B cell (primary cell): ENCODE data around the gene ARMC9. TPM values are rescaled to one million over a fixed set of nuclear protein-coding genes. Genes with fewer than 3 reads are reported as not detected.

Experiments used
- ATAC-seq: fragments of 200-7000 bp; cut with Tn5 transposase; one replicate; pipeline ENCODE4 v1.10.0; 2021; ENCODE audit warnings: low read depth, mild to moderate bottlenecking, moderate number of reproducible peaks, moderate library complexity
- CTCF ChIA-PET: fragments of 350-600 bp; sonication (Branson Sonifier 250); formaldehyde crosslinking; loops from one replicate; lab custom pipeline; 2021; ENCODE audit warnings: antibody characterized with exemption, inconsistent platforms; lab: Charles Lee
- POLR2A ChIA-PET: fragments of 350-600 bp; sonication (Branson Sonifier 250); formaldehyde crosslinking; loops from one replicate; lab custom pipeline; 2021; ENCODE audit warnings: antibody characterized with exemption; lab: Charles Lee
- DNase-seq: peaks from one replicate; pipeline ENCODE4 v3.0.0; 2013
- H2AFZ ChIP-seq: 2 replicates; pipeline ENCODE4 v1.6.1; 2012; ENCODE audit warnings: mild to moderate bottlenecking, low read depth, low read length; ENCODE audit not compliant: insufficient read depth, poor library complexity, severe bottlenecking
- H3K27ac ChIP-seq, 2 donors: 1 replicate in 1 of 2; 2 replicates in 1 of 2; pipeline ENCODE4 v1.5.1; 2012 to 2013; ENCODE audit warnings: low read length in 2 of 2, mild to moderate bottlenecking in 2 of 2, moderate library complexity in 1 of 2
- H3K27me3 ChIP-seq, 4 experiments: fragments of 200-600 bp in 1 of 4; sonication (generic) in 1 of 4; replicated peaks in 1 of 4; 1 replicate in 2 of 4; 2 replicates in 2 of 4; pipeline versions ENCODE4 v1.6.1 to v1.7.0; 2013 to 2016; ENCODE audit warnings: low read length in 3 of 4, mild to moderate bottlenecking in 2 of 4, mixed read lengths in 1 of 4, moderate library complexity in 1 of 4; ENCODE audit not compliant: insufficient read depth in 4 of 4, control insufficient read depth in 3 of 4; ENCODE audit errors: control extremely low read depth in 1 of 4
- H3K36me3 ChIP-seq, 2 experiments: replicated peaks in 1 of 2; 1 replicate in 1 of 2; 2 replicates in 1 of 2; pipeline versions ENCODE4 v1.6.1 to v1.7.1; 2013; ENCODE audit warnings: low read length in 1 of 2; ENCODE audit not compliant: insufficient read depth in 2 of 2, control insufficient read depth in 1 of 2; ENCODE audit errors: control extremely low read depth in 1 of 2, extremely low read depth in 1 of 2
- H3K4me1 ChIP-seq, 2 donors: fragments of 200-600 bp in 1 of 2; sonication (generic) in 1 of 2; 1 replicate in 1 of 2; 2 replicates in 1 of 2; pipeline versions ENCODE4 v1.5.1 to v1.6.1; 2013 to 2017; ENCODE audit warnings: low read length in 2 of 2; ENCODE audit not compliant: control insufficient read depth in 2 of 2, insufficient read depth in 2 of 2
- H3K4me2 ChIP-seq: replicated peaks from 2 replicates; pipeline ENCODE3; 2012; ENCODE audit warnings: mild to moderate bottlenecking, low read depth, low read length; ENCODE audit not compliant: poor library complexity, severe bottlenecking
- H3K4me3 ChIP-seq, 5 experiments: fragments of 200-600 bp in 1 of 5; sonication (generic) in 1 of 5; 1 replicate in 3 of 5; 2 replicates in 2 of 5; pipeline versions ENCODE4 v1.5.1 to v1.7.0; 2011 to 2016; ENCODE audit warnings: low read length in 4 of 5, mild to moderate bottlenecking in 4 of 5, low read depth in 2 of 5, control low read depth in 1 of 5, moderate library complexity in 1 of 5; ENCODE audit not compliant: insufficient read depth in 1 of 5; ENCODE audit errors: control extremely low read depth in 1 of 5, extremely low read depth in 1 of 5
- H3K79me2 ChIP-seq: fragments of 200-600 bp; sonication (generic); one replicate; pipeline ENCODE4 v1.6.0; 2016; ENCODE audit warnings: low read length; ENCODE audit not compliant: control insufficient read depth, insufficient read depth
- H3K9ac ChIP-seq: fragments of 200-600 bp; sonication (generic); 2 replicates; pipeline ENCODE4 v1.6.1; 2017; ENCODE audit warnings: mild to moderate bottlenecking, low read length, moderate library complexity
- H3K9me3 ChIP-seq, 3 donors: one replicate each; pipeline versions ENCODE4 v1.6.1 to v1.7.1; 2013; ENCODE audit warnings: low read length in 2 of 3; ENCODE audit not compliant: control insufficient read depth in 2 of 3, insufficient read depth in 1 of 3; ENCODE audit errors: control extremely low read depth in 1 of 3
- H4K20me1 ChIP-seq: 2 replicates; pipeline ENCODE4 v1.6.0; 2012; ENCODE audit warnings: mild to moderate bottlenecking, low read length; ENCODE audit not compliant: insufficient read depth, control insufficient read depth, poor library complexity, severe bottlenecking
- H3K27ac Mint-ChIP-seq: one replicate; pipeline ENCODE4 v1.8.0; 2021; ENCODE audit warnings: mixed read lengths
- H3K27me3 Mint-ChIP-seq: one replicate; pipeline ENCODE4 v1.8.0; 2021; ENCODE audit warnings: mixed read lengths
- H3K4me1 Mint-ChIP-seq: one replicate; pipeline ENCODE4 v1.8.0; 2021; ENCODE audit warnings: mixed read lengths
- H3K4me3 Mint-ChIP-seq: one replicate; pipeline ENCODE4 v1.8.0; 2021; ENCODE audit warnings: mixed read lengths
- H3K9me3 Mint-ChIP-seq: one replicate; pipeline ENCODE4 v1.8.0; 2022; ENCODE audit warnings: mixed read lengths; ENCODE audit not compliant: insufficient read depth
- EZH2 ChIP-seq: IDR thresholded peaks from 2 replicates; pipeline ENCODE4 v1.6.1; 2012; ENCODE audit warnings: borderline replicate concordance, low read depth, mild to moderate bottlenecking, moderate library complexity, low read length; ENCODE audit not compliant: insufficient read depth, poor library complexity, severe bottlenecking
- WGBS: methylation state at CpG from one replicate; pipeline ENCODE4 v1.1.5; 2013; ENCODE audit warnings: missing lambda C conversion rate; ENCODE audit not compliant: insufficient coverage; 5-methylcytosine and 5-hydroxymethylcytosine counted together
- intact Hi-C: fragments of 100-400 bp; cut with micrococcal nuclease; formaldehyde crosslinking; loops from one replicate; pipeline ENCODE4 v1.10.0; 2022
- polyA plus RNA-seq: library from polyadenylated mRNA; depleted of rRNA; stranded (reverse); fragments of >200 nt; gene quantifications from 2 replicates; pipeline ENCODE4 v1.2.3, GENCODE V29; 2012
- total RNA-seq, 2 donors: library from RNA; stranded (reverse); fragments of 120-200 nt in 1 of 2; gene quantifications; 1 replicate in 1 of 2; 2 replicates in 1 of 2; pipeline versions ENCODE4 v1.2.3 to v1.2.4, GENCODE V29; 2013 to 2022
- TF ChIP-seq, protein P1 (sequence below): fragments of 200-600 bp; IDR thresholded peaks from one replicate; pipeline ENCODE4 v1.8.0; 2022; ENCODE audit warnings: antibody characterized with exemption, mild to moderate bottlenecking

ARMC9 gene
- total and polyA plus RNA-seq, 2 donors (not counting 1 experiment from before 2014, with no cell fraction given) = 0.40 to 5.4 TPM

DNA sequence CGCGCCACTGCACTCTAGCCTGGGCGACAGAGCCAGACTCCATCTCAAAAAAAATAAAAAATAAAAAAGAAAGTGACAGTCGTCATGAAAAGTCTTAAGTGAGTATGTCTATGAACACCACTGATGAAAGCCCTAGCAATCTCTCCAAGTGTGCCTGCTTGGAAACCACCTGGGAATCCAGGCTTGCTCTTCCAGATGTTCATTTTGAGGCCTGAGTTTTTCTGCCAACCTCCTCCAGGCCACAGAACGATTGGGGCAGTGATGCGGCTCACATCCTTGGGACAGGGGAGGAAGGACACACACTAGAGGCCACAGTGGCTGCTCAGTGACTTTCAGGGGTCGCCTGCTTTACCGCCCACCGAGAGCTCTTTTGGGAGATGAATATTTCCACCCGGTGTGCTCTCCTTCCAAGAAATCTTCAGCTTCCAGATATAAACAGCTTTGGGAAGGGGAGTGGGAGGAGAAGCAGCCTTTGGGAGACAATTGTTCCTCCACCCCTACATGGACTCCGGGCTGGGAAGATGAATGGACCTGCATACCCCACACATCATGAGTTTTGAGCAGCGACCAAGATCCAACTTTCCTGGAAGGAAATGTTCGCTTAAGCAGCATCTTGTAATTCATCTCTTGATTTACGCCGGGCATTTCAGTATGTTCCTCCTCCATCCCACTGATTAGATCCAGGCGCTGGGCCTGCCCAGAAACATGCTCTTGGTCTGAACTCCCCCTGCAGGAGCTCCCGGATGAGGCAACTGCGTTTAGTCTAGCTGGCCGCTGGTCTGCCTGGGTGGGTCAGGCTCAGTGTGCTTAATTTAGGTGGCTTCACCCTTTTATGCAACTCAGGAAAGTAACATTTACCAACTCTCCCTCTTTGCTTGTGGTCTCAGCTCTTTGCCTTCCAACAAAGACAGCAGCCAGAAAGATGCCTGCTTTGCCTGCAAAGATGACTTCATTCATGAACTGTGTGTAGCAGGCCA, 6.2 kb upstream of the ARMC9 start:
- Histone ChIP-seq H3K79me2 (no peaks in the 10 kb centered on the region), H3K27me3 (peaks cover 0 to 22% (median 3%) of the 10 kb centered on the region in 4 experiments), H4K20me1 (no peaks in the 10 kb centered on the region), H2AFZ (no peak overlapping the region), H3K4me3 (no peak overlapping the region), H3K9me3 (peaks cover 0 to 3% (median 0%) of the 10 kb centered on the region in 3 donors), H3K36me3 (no peaks in the 10 kb centered on the region), H3K27ac (no peak overlapping the region), H3K4me1 (peaks cover 0 to 3% of the 10 kb centered on the region in 2 donors), H3K4me2 (no peak overlapping the region), H3K9ac (no peak overlapping the region)
- WGBS = 90% methylated on average over 8 of the region's 19 CpGs
- Mint-ChIP-seq H3K4me3 (no peak overlapping the region), H3K27ac (no peak overlapping the region), H3K27me3 (peaks cover 49% of the 10 kb centered on the region), H3K4me1 (peaks cover 2% of the 10 kb centered on the region), H3K9me3 (no peaks in the 10 kb centered on the region)
- POLR2A ChIA-PET = interaction anchor here (0.5 to 0.6 kb wide), 2 partner anchors 128 to 149 kb away, joined by 3 to 5 read pairs; no protein-coding TSS in a partner anchor
- CTCF ChIA-PET = interaction anchor here (0.8 kb wide), 1 partner anchor 260 kb away, joined by 5 read pairs; no protein-coding TSS in a partner anchor
- intact Hi-C loops = no loop called here
- TF ChIP-seq EZH2 = no peak
- TF ChIP-seq, protein P1, sequence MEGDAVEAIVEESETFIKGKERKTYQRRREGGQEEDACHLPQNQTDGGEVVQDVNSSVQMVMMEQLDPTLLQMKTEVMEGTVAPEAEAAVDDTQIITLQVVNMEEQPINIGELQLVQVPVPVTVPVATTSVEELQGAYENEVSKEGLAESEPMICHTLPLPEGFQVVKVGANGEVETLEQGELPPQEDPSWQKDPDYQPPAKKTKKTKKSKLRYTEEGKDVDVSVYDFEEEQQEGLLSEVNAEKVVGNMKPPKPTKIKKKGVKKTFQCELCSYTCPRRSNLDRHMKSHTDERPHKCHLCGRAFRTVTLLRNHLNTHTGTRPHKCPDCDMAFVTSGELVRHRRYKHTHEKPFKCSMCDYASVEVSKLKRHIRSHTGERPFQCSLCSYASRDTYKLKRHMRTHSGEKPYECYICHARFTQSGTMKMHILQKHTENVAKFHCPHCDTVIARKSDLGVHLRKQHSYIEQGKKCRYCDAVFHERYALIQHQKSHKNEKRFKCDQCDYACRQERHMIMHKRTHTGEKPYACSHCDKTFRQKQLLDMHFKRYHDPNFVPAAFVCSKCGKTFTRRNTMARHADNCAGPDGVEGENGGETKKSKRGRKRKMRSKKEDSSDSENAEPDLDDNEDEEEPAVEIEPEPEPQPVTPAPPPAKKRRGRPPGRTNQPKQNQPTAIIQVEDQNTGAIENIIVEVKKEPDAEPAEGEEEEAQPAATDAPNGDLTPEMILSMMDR = no peak
- DNase-seq = no peak
- no peak for ATAC-seq

DNA sequence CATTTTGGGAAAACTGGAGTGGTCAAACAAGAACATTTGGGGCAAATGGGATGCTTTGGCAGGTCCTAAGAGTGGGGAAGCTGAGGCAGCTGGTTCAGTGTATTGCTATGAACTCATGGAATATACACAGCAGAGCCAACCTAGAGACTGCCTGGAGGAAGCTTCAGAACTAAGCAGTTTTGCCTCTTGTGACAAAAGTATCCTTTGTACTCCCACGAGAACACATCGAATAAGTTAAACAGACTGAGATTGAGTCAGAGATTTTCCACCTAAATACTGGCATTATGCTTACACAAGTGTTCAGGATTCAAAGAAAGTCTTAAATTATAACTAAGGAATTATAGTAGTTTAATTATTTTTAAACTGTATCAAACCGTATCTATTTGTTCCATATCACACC, 5.2 kb upstream of the ARMC9 start:
- no peak overlapping the region for H3K27ac Mint-ChIP-seq
- H3K27me3 ChIP-seq = peaks cover 0 to 22% (median 3%) of the 10 kb centered on the region in 4 experiments
- no peak overlapping the region for H3K4me3 ChIP-seq
- no peak overlapping the region for H3K9ac ChIP-seq
- H3K4me3 Mint-ChIP-seq = no peak overlapping the region
- intact Hi-C loops = no loop called here
- DNase-seq (no peak), ATAC-seq (no peak)
- peaks cover 4 to 10% of the 10 kb centered on the region in 2 donors for H3K4me1 ChIP-seq
- ChIA-PET CTCF (interaction anchor here (0.7 to 0.8 kb wide), 2 partner anchors 34 to 259 kb away, joined by 3 to 5 read pairs; no protein-coding TSS in a partner anchor), POLR2A (no interaction called here)
- H3K9me3 Mint-ChIP-seq = no peaks in the 10 kb centered on the region
- H2AFZ ChIP-seq = no peak overlapping the region
- H3K27ac ChIP-seq = no peak overlapping the region
- no peaks in the 10 kb centered on the region for H3K79me2 ChIP-seq
- H3K4me2 ChIP-seq = no peak overlapping the region
- H3K4me1 Mint-ChIP-seq = peaks cover 4% of the 10 kb centered on the region
- H4K20me1 ChIP-seq = no peaks in the 10 kb centered on the region
- H3K36me3 ChIP-seq = no peaks in the 10 kb centered on the region
- peaks cover 0 to 3% (median 0%) of the 10 kb centered on the region in 3 donors for H3K9me3 ChIP-seq
- 60% methylated on average over 1 of the region's 3 CpGs for WGBS
- peaks cover 41% of the 10 kb centered on the region for H3K27me3 Mint-ChIP-seq
- TF ChIP-seq EZH2 = no peak
- TF ChIP-seq, protein P1 = no peak
